Keratinocyte (primary cell): Measurements from ENCODE around the gene B4GAT1. TPM values are rescaled to one million over a fixed set of nuclear protein-coding genes. Genes with fewer than 3 reads are reported as not detected.

Source experiments
- DNase-seq: peaks from one replicate; pipeline ENCODE4 v3.0.0-alpha.2; 2011; ENCODE audit warnings: low read depth, missing footprints, low spot score
- FAIRE-seq: peaks from 2 replicates; lab custom pipeline; 2011; peaks lifted over from hg19 to GRCh38; lab: Jason Lieb, UNC
- H2AFZ ChIP-seq: 2 replicates; pipeline ENCODE4 v1.6.0; 2012; ENCODE audit warnings: low read length, control low read depth, inconsistent platforms; ENCODE audit not compliant: control insufficient read depth
- H3K27ac ChIP-seq: 2 replicates; pipeline ENCODE4 v1.5.1; 2011; ENCODE audit warnings: low read length; ENCODE audit not compliant: control insufficient read depth, insufficient read depth
- H3K27me3 ChIP-seq: 3 replicates; pipeline ENCODE4 v1.6.0; 2011; ENCODE audit warnings: low read length; ENCODE audit not compliant: control insufficient read depth, insufficient read depth; ENCODE audit errors: extremely low read depth
- H3K36me3 ChIP-seq, 2 experiments: 2 replicates in 1 of 2; 3 replicates in 1 of 2; pipeline ENCODE4 v1.5.1; 2011; ENCODE audit warnings: low read length in 2 of 2, mild to moderate bottlenecking in 1 of 2; ENCODE audit not compliant: control insufficient read depth in 2 of 2, insufficient read depth in 2 of 2; ENCODE audit errors: extremely low read depth in 1 of 2
- H3K4me1 ChIP-seq: 3 replicates; pipeline ENCODE4 v1.5.1; 2011; ENCODE audit warnings: low read length; ENCODE audit not compliant: control insufficient read depth, insufficient read depth; ENCODE audit errors: extremely low read depth
- H3K4me2 ChIP-seq: 3 replicates; pipeline ENCODE4 v1.6.0; 2011; ENCODE audit warnings: low read depth, low read length; ENCODE audit not compliant: control insufficient read depth, insufficient read depth; ENCODE audit errors: extremely low read depth
- H3K4me3 ChIP-seq, 3 experiments: fragments of 200-600 bp in 1 of 3; sonication (generic) in 1 of 3; 2 replicates in 2 of 3; 3 replicates in 1 of 3; pipeline ENCODE4 v1.5.1; 2011 to 2016; ENCODE audit warnings: low read length in 3 of 3, mild to moderate bottlenecking in 3 of 3, control low read depth in 2 of 3, inconsistent platforms in 1 of 3, low read depth in 1 of 3, mixed read lengths in 1 of 3, mixed run types in 1 of 3, moderate library complexity in 1 of 3; ENCODE audit not compliant: control insufficient read depth in 2 of 3, insufficient read depth in 2 of 3; ENCODE audit errors: extremely low read depth in 1 of 3
- H3K79me2 ChIP-seq: 2 replicates; pipeline ENCODE4 v1.6.0; 2012; ENCODE audit warnings: low read length; ENCODE audit not compliant: control insufficient read depth, insufficient read depth
- H3K9ac ChIP-seq: 3 replicates; pipeline ENCODE4 v1.6.0; 2011; ENCODE audit warnings: low read length; ENCODE audit not compliant: control insufficient read depth, insufficient read depth; ENCODE audit errors: extremely low read depth
- H3K9me1 ChIP-seq: 3 replicates; pipeline ENCODE4 v1.6.0; 2011; ENCODE audit warnings: low read length; ENCODE audit not compliant: control insufficient read depth, insufficient read depth; ENCODE audit errors: extremely low read depth
- H3K9me3 ChIP-seq: 2 replicates; pipeline ENCODE4 v1.5.1; 2012; ENCODE audit warnings: low read depth, low read length; ENCODE audit not compliant: control insufficient read depth
- H4K20me1 ChIP-seq: 3 replicates; pipeline ENCODE4 v1.6.0; 2011; ENCODE audit warnings: low read length; ENCODE audit not compliant: control insufficient read depth, insufficient read depth; ENCODE audit errors: extremely low read depth
- CTCF ChIP-seq, 3 experiments: IDR thresholded peaks in 1 of 3; conservative IDR thresholded peaks in 1 of 3; optimal IDR thresholded peaks in 1 of 3; 2 replicates in 2 of 3; 3 replicates in 1 of 3; pipeline versions ENCODE3 to v1.5.1; 2011; ENCODE audit warnings: low read length in 3 of 3, mild to moderate bottlenecking in 3 of 3, moderate library complexity in 2 of 3, control low read depth in 1 of 3, inconsistent platforms in 1 of 3; ENCODE audit not compliant: insufficient read depth in 2 of 3; ENCODE audit errors: extremely low read depth in 1 of 3
- EZH2 ChIP-seq: IDR thresholded peaks from one replicate; pipeline ENCODE4 v1.6.1; 2012; ENCODE audit warnings: inconsistent platforms, mild to moderate bottlenecking, low read length, moderate library complexity
- dilution Hi-C: fragments of 300-500 bp; cut with MboI; formaldehyde crosslinking; loops from one replicate; pipeline ENCODE4 v1.7.0; 2020; ENCODE audit warnings: low sequenced_read_pairs; ENCODE audit not compliant: extremely low pct_ligation_motif_present
- polyA plus RNA-seq, 5 experiments: library from polyadenylated mRNA; depleted of rRNA in 3 of 5; stranded (reverse) in 3 of 5; stranded (forward) in 1 of 5; unstranded in 1 of 5; fragments of >200 nt; gene quantifications; 1 replicate in 1 of 5; 2 replicates in 3 of 5; 3 replicates in 1 of 5; pipeline versions ENCODE4 v1.2.1 to v1.2.3, GENCODE V29; 2011 to 2012; ENCODE audit warnings: missing spikeins in 2 of 5, low read depth in 1 of 5, low replicate concordance in 1 of 5

Gene B4GAT1
- polyA plus RNA-seq, 1 donor (not counting 4 experiments of a cell fraction or from before 2014, with no cell fraction given): 5.2 TPM

GRCh38 chr11:66315921-66316811 is 31.3 kb downstream of the B4GAT1 start:
- Histone ChIP-seq H3K27me3 (peaks cover 11% of the 10 kb centered on the region), H2AFZ (peak overlapping the region; percentile 26), H3K4me2 (peak overlapping the region; percentile 16), H3K4me3 (no peak overlapping the region), H3K36me3 (no peaks in the 10 kb centered on the region), H4K20me1 (no peaks in the 10 kb centered on the region), H3K9ac (no peak overlapping the region), H3K9me3 (no peaks in the 10 kb centered on the region), H3K27ac (no peak overlapping the region), H3K9me1 (no peaks in the 10 kb centered on the region), H3K79me2 (no peaks in the 10 kb centered on the region), H3K4me1 (peaks cover 16% of the 10 kb centered on the region)
- dilution Hi-C loops: no loop called here
- no peak for TF ChIP-seq CTCF (optimal IDR thresholded peaks at IDR 0.05 in 1 of 3, IDR thresholded peaks at IDR 0.05 in 1 of 3, conservative IDR thresholded peaks at IDR 0.05 in 1 of 3; ENCODE audit: extremely low read depth in 1 of 3, insufficient read depth in 2 of 3, low read length in 3 of 3)
- TF ChIP-seq EZH2: no peak
- DNase-seq: no peak
- FAIRE-seq: no peak

- TF ChIP-seq CTCF (optimal IDR thresholded peaks at IDR 0.05 in 1 of 3, IDR thresholded peaks at IDR 0.05 in 1 of 3, conservative IDR thresholded peaks at IDR 0.05 in 1 of 3; ENCODE audit: extremely low read depth in 1 of 3, insufficient read depth in 2 of 3, low read length in 3 of 3): no peak
- Histone ChIP-seq H3K9me3 (no peaks in the 10 kb centered on the region), H3K9ac (no peak overlapping the region), H3K79me2 (no peaks in the 10 kb centered on the region), H3K27ac (no peak overlapping the region), H2AFZ (no peak overlapping the region), H4K20me1 (no peaks in the 10 kb centered on the region), H3K27me3 (peaks cover 11% of the 10 kb centered on the region), H3K4me3 (no peak overlapping the region), H3K9me1 (no peaks in the 10 kb centered on the region), H3K36me3 (no peaks in the 10 kb centered on the region), H3K4me1 (peaks cover 16% of the 10 kb centered on the region), H3K4me2 (no peak overlapping the region)
- dilution Hi-C loops: no loop called here
- FAIRE-seq (no peak), DNase-seq (no peak)
Observed at GRCh38 chr11:66315498-66315885, 31.9 kb downstream of the B4GAT1 start.
